RWPE2 (cell line): Measurements from ENCODE around the gene SDCCAG8.

Experiments
- ATAC-seq: fragments of 200-7000 bp; cut with Tn5 transposase; 3 replicates; pipeline ENCODE4 v1.9.1; 2021; ENCODE audit warnings: low read depth
- DNase-seq: peaks from one replicate; pipeline ENCODE4 v3.0.0-alpha.2; 2020; ENCODE audit warnings: low spot score
- H3K27ac ChIP-seq: fragments of 450-650 bp; 2 replicates; pipeline ENCODE4 v1.5.1; 2017; ENCODE audit warnings: mild to moderate bottlenecking; ENCODE audit not compliant: poor library complexity, severe bottlenecking
- H3K27me3 ChIP-seq: fragments of 250-450 bp; sonication (Bioruptor Pico); 2 replicates; pipeline ENCODE4 v1.5.1; 2021; ENCODE audit warnings: mild to moderate bottlenecking, moderate library complexity; ENCODE audit not compliant: insufficient read depth, poor library complexity, severe bottlenecking
- H3K36me3 ChIP-seq: fragments of 250-450 bp; sonication (Bioruptor Pico); 2 replicates; pipeline ENCODE4 v1.5.1; 2020; ENCODE audit warnings: low read depth, mild to moderate bottlenecking, moderate library complexity
- H3K4me1 ChIP-seq: fragments of 250-450 bp; sonication (Bioruptor Pico); 2 replicates; pipeline ENCODE4 v1.5.1; 2021; ENCODE audit warnings: mild to moderate bottlenecking, moderate library complexity; ENCODE audit not compliant: insufficient read depth, poor library complexity, severe bottlenecking
- H3K4me3 ChIP-seq: fragments of 250-450 bp; sonication (Bioruptor Pico); 2 replicates; pipeline ENCODE4 v1.5.1; 2021; ENCODE audit warnings: mild to moderate bottlenecking, moderate library complexity; ENCODE audit not compliant: severe bottlenecking
- H3K9me3 ChIP-seq: fragments of 250-450 bp; sonication (Bioruptor Pico); 2 replicates; pipeline ENCODE4 v1.5.1; 2021; ENCODE audit warnings: mild to moderate bottlenecking, moderate library complexity; ENCODE audit not compliant: severe bottlenecking
- TF ChIP-seq, protein P1 (sequence below): fragments of 450-650 bp; IDR thresholded peaks from one replicate; pipeline ENCODE4 v1.5.1; 2017; ENCODE audit warnings: mild to moderate bottlenecking, moderate library complexity; ENCODE audit not compliant: poor library complexity, severe bottlenecking

The SDCCAG8 gene

DNA sequence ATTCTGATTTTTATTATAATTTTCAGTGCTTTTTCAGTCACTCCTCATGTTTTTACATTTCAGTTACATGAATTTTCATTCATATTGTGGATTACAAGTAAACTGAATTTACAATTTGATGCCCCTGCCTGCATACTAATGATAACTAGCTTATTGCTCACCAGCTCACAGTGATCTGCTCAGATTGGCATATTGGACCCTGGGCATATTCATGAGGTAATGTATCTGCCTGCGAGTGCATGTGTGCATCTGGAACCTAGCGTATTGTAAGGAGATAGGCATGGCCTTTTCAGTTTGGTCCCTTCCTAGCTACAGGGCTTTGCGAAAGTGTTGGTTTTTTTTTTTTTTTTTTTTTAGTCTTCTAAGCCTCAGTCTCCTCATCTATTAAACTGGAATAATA, 213.7 kb downstream of the SDCCAG8 start:
- no peaks in the 10 kb centered on the region for H3K36me3 ChIP-seq
- TF ChIP-seq, protein P1, sequence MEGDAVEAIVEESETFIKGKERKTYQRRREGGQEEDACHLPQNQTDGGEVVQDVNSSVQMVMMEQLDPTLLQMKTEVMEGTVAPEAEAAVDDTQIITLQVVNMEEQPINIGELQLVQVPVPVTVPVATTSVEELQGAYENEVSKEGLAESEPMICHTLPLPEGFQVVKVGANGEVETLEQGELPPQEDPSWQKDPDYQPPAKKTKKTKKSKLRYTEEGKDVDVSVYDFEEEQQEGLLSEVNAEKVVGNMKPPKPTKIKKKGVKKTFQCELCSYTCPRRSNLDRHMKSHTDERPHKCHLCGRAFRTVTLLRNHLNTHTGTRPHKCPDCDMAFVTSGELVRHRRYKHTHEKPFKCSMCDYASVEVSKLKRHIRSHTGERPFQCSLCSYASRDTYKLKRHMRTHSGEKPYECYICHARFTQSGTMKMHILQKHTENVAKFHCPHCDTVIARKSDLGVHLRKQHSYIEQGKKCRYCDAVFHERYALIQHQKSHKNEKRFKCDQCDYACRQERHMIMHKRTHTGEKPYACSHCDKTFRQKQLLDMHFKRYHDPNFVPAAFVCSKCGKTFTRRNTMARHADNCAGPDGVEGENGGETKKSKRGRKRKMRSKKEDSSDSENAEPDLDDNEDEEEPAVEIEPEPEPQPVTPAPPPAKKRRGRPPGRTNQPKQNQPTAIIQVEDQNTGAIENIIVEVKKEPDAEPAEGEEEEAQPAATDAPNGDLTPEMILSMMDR = no peak

DNA sequence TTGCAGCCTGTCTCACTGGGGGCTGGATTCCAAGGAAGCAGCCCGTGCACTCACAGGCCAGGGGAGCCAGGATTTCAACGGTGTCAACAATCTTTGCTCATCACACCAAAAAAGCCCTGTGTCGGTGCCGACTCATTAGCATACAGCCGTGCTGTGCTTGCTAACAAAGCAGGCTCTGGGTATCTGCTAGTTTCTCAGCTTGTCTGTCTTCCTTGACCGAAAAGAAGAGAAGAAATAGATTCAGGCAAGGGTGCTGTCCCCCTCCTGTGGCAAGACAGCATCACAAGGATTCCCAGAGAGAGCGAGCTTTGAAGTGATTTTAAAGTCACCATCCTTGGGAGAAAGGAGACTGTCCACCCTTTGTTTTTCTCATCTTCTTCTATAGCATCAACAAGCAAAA, 214.7 kb downstream of the SDCCAG8 start:
- no peak for ATAC-seq
- Histone ChIP-seq H3K36me3 (no peaks in the 10 kb centered on the region), H3K9me3 (no peaks in the 10 kb centered on the region), H3K4me3 (no peak overlapping the region), H3K27ac (no peak overlapping the region), H3K4me1 (peaks cover 8% of the 10 kb centered on the region), H3K27me3 (no peaks in the 10 kb centered on the region)
- no peak for DNase-seq
- TF ChIP-seq, protein P1 = no peak

More for the DNA sequence above, 213.7 kb downstream of the SDCCAG8 start:
- Histone ChIP-seq H3K9me3 (no peaks in the 10 kb centered on the region), H3K27me3 (no peaks in the 10 kb centered on the region), H3K4me3 (no peak overlapping the region), H3K27ac (no peak overlapping the region), H3K4me1 (peaks cover 8% of the 10 kb centered on the region)
- DNase-seq (no peak), ATAC-seq (no peak)

DNA sequence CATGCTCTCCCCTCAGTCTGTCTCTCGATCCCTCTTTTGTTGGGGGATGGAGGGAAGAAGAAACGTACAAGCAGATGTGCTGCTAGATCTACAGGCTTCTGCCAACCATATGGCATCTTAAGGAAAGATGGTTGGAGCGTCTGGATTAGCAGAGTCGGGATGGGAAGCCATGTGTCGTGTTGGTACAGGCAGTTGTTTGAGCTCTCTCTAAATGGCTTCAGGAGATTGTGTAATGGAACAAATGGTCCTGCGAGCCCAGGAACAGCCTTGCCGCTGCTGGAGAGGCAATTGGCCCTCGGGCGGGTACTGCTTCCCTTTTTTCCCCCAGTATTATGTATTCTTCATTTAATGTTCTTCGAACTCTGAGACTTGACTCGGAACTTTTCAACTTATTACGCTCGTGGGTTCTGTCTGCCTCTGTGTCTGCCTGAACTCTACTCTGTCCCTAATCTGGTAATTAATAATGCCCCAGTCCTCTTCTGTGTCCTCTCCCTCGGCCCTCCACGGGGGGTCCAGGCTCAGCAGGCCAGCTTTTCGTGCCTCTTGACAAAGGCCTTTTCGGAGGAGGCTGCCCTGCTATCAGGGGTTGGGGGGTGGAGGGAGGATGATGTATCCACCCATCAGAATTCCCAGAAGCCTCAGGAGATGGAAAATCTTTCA, 215.3 kb downstream of the SDCCAG8 start:
- TF ChIP-seq, protein P1 = no peak
- no peaks in the 10 kb centered on the region for H3K9me3 ChIP-seq
- no peak for ATAC-seq
- no peak for DNase-seq
- no peaks in the 10 kb centered on the region for H3K27me3 ChIP-seq
- H3K4me1 ChIP-seq = peaks cover 8% of the 10 kb centered on the region
- no peaks in the 10 kb centered on the region for H3K36me3 ChIP-seq
- H3K27ac ChIP-seq = no peak overlapping the region
- no peak overlapping the region for H3K4me3 ChIP-seq

DNA sequence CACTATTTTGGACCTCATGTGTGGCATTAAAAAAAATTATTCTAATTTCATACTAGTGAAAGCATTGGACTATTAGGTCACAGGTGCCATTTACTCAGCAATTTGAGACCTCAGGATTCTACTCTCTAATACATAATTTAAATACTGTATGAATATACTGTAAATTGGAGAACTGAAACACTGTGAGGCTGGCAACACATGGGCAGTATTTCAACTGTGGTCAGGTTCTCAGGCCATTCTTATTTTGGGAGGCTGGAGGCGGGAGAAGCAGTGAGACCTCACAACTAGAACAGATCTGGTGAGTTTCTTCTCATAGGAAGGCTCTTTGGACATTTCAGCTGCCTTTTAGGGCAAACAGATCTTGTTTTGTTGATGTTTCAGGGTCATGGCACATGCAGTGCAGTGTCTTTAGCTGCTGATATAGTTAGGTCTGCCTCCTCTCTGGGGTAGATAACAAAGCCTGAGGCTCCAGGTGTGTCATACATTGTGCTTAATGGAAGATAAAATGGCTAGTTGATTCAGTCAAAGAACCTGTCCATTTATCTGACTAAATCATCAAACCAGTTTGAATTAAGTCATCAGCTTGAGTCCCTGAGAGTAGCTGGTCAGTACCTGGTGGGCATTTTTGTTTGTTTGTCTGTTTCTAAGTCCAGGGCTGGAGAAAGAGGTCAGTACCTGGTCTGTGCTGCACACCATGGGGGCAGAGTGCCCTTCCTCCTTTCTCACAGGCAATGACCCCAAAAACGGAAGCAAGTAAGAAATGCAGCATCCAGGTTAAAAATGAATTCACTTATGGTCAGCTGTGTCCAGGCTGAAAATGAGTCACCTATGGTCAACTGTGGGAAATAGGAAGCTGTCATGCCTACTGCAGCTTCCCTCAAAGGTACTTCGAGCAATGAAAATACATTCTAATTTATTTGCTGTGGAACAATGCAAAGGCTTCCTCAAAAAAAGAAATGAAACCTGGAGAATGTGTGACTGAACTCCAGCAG, 216.2 kb downstream of the SDCCAG8 start:
- TF ChIP-seq, protein P1 = no peak
- no peak for DNase-seq
- Histone ChIP-seq H3K4me1 (peaks cover 8% of the 10 kb centered on the region), H3K27ac (no peak overlapping the region), H3K27me3 (no peaks in the 10 kb centered on the region), H3K4me3 (no peak overlapping the region), H3K36me3 (no peaks in the 10 kb centered on the region), H3K9me3 (no peaks in the 10 kb centered on the region)
- ATAC-seq = no peak
